Measurements from ENCODE around the gene NDUFS7.

The NDUFS7 gene

GRCh38 chr19:1356508-1356865 lies 27.2 kb upstream of the NDUFS7 start:
- WGBS, result 91% methylated on average over 3 of the region's 3 CpGs
- Histone ChIP-seq H3K4me1 (ENCODE audit: insufficient read depth, low read length) (peaks cover 53% of the 10 kb centered on the region), H3K4me3 (ENCODE audit: low read length) (peak overlapping the region; percentile 80), H3K9me3 (ENCODE audit: insufficient read depth, low read depth, low read length) (no peaks in the 10 kb centered on the region), H3K9ac (ENCODE audit: low read depth, low read length) (no peak overlapping the region), H3K36me3 (ENCODE audit: insufficient read depth, low read length) (peaks cover 44% of the 10 kb centered on the region), H3K27ac (ENCODE audit: low read depth, low read length) (no peak overlapping the region), H3K27me3 (ENCODE audit: insufficient read depth, low read length) (no peaks in the 10 kb centered on the region)

GRCh38 chr19:1357531-1358109 lies 26.1 kb upstream of the NDUFS7 start:
- no peaks in the 10 kb centered on the region for H3K27me3 ChIP-seq (ENCODE audit: insufficient read depth, low read length)
- peak overlapping the region; percentile 55; the same call in 1 of the 2 replicates for H3K27ac ChIP-seq (ENCODE audit: low read depth, low read length)
- 25% methylated on average over 24 of the region's 24 CpGs for WGBS
- H3K9ac ChIP-seq (ENCODE audit: low read depth, low read length), result no peak overlapping the region
- peaks cover 55% of the 10 kb centered on the region for H3K36me3 ChIP-seq (ENCODE audit: insufficient read depth, low read length)
- peaks cover 54% of the 10 kb centered on the region for H3K4me1 ChIP-seq (ENCODE audit: insufficient read depth, low read length)
- H3K4me3 ChIP-seq (ENCODE audit: low read length), result peak overlapping the region; percentile 26
- no peaks in the 10 kb centered on the region for H3K9me3 ChIP-seq (ENCODE audit: insufficient read depth, low read depth, low read length)

GRCh38 chr19:1360126-1360817 lies 23.4 kb upstream of the NDUFS7 start:
- WGBS, result 89% methylated on average over 30 of the region's 30 CpGs
- Histone ChIP-seq H3K27me3 (ENCODE audit: insufficient read depth, low read length) (no peaks in the 10 kb centered on the region), H3K9me3 (ENCODE audit: insufficient read depth, low read depth, low read length) (no peaks in the 10 kb centered on the region), H3K4me1 (ENCODE audit: insufficient read depth, low read length) (peaks cover 54% of the 10 kb centered on the region), H3K27ac (ENCODE audit: low read depth, low read length) (peak overlapping the region; percentile 43), H3K9ac (ENCODE audit: low read depth, low read length) (no peak overlapping the region), H3K36me3 (ENCODE audit: insufficient read depth, low read length) (peaks cover 80% of the 10 kb centered on the region), H3K4me3 (ENCODE audit: low read length) (no peak overlapping the region)

- Histone ChIP-seq H3K27me3 (ENCODE audit: insufficient read depth, low read length) (no peaks in the 10 kb centered on the region), H3K36me3 (ENCODE audit: insufficient read depth, low read length) (peaks cover 85% of the 10 kb centered on the region), H3K4me3 (ENCODE audit: low read length) (no peak overlapping the region), H3K9me3 (ENCODE audit: insufficient read depth, low read depth, low read length) (no peaks in the 10 kb centered on the region), H3K27ac (ENCODE audit: low read depth, low read length) (peak overlapping the region; percentile 43), H3K9ac (ENCODE audit: low read depth, low read length) (peak overlapping the region; percentile 20; the same call in 1 of the 2 replicates), H3K4me1 (ENCODE audit: insufficient read depth, low read length) (peaks cover 52% of the 10 kb centered on the region)
- WGBS, result 80% methylated on average over 31 of the region's 31 CpGs
Measured at GRCh38 chr19:1360818-1361461, 22.8 kb upstream of the NDUFS7 start.

GRCh38 chr19:1361601-1362386 lies 21.9 kb upstream of the NDUFS7 start:
- Histone ChIP-seq H3K4me3 (ENCODE audit: low read length) (no peak overlapping the region), H3K9ac (ENCODE audit: low read depth, low read length) (peak overlapping the region; percentile 20; the same call in 1 of the 2 replicates), H3K27ac (ENCODE audit: low read depth, low read length) (no peak overlapping the region), H3K36me3 (ENCODE audit: insufficient read depth, low read length) (peaks cover 88% of the 10 kb centered on the region), H3K27me3 (ENCODE audit: insufficient read depth, low read length) (no peaks in the 10 kb centered on the region), H3K9me3 (ENCODE audit: insufficient read depth, low read depth, low read length) (no peaks in the 10 kb centered on the region), H3K4me1 (ENCODE audit: insufficient read depth, low read length) (peaks cover 43% of the 10 kb centered on the region)
- 93% methylated on average over 29 of the region's 30 CpGs for WGBS

GRCh38 chr19:1362387-1363257 lies 21.1 kb upstream of the NDUFS7 start:
- 94% methylated on average over 42 of the region's 42 CpGs for WGBS
- H3K9me3 ChIP-seq (ENCODE audit: insufficient read depth, low read depth, low read length), result no peaks in the 10 kb centered on the region
- H3K4me3 ChIP-seq (ENCODE audit: low read length), result no peak overlapping the region
- H3K4me1 ChIP-seq (ENCODE audit: insufficient read depth, low read length), result peaks cover 35% of the 10 kb centered on the region
- no peak overlapping the region for H3K27ac ChIP-seq (ENCODE audit: low read depth, low read length)
- H3K36me3 ChIP-seq (ENCODE audit: insufficient read depth, low read length), result peaks cover 92% of the 10 kb centered on the region
- no peak overlapping the region for H3K9ac ChIP-seq (ENCODE audit: low read depth, low read length)
- no peaks in the 10 kb centered on the region for H3K27me3 ChIP-seq (ENCODE audit: insufficient read depth, low read length)

GRCh38 chr19:1363599-1363998 lies 20.1 kb upstream of the NDUFS7 start:
- Histone ChIP-seq H3K4me1 (ENCODE audit: insufficient read depth, low read length) (peaks cover 26% of the 10 kb centered on the region), H3K27me3 (ENCODE audit: insufficient read depth, low read length) (no peaks in the 10 kb centered on the region), H3K27ac (ENCODE audit: low read depth, low read length) (no peak overlapping the region), H3K9ac (ENCODE audit: low read depth, low read length) (no peak overlapping the region), H3K4me3 (ENCODE audit: low read length) (no peak overlapping the region), H3K36me3 (ENCODE audit: insufficient read depth, low read length) (peaks cover 95% of the 10 kb centered on the region), H3K9me3 (ENCODE audit: insufficient read depth, low read depth, low read length) (no peaks in the 10 kb centered on the region)
- WGBS, result 93% methylated on average over 10 of the region's 10 CpGs

GRCh38 chr19:1364070-1364704 lies 19.5 kb upstream of the NDUFS7 start:
- Histone ChIP-seq H3K36me3 (ENCODE audit: insufficient read depth, low read length) (peaks cover 92% of the 10 kb centered on the region), H3K27me3 (ENCODE audit: insufficient read depth, low read length) (no peaks in the 10 kb centered on the region), H3K4me1 (ENCODE audit: insufficient read depth, low read length) (peaks cover 21% of the 10 kb centered on the region), H3K27ac (ENCODE audit: low read depth, low read length) (no peak overlapping the region), H3K9me3 (ENCODE audit: insufficient read depth, low read depth, low read length) (no peaks in the 10 kb centered on the region), H3K9ac (ENCODE audit: low read depth, low read length) (no peak overlapping the region), H3K4me3 (ENCODE audit: low read length) (no peak overlapping the region)
- 95% methylated on average over 12 of the region's 15 CpGs for WGBS

GRCh38 chr19:1365319-1366269 lies 18.1 kb upstream of the NDUFS7 start:
- Histone ChIP-seq H3K4me3 (ENCODE audit: low read length) (no peak overlapping the region), H3K9ac (ENCODE audit: low read depth, low read length) (no peak overlapping the region), H3K4me1 (ENCODE audit: insufficient read depth, low read length) (peaks cover 8% of the 10 kb centered on the region; the same call in 1 of the 2 replicates), H3K9me3 (ENCODE audit: insufficient read depth, low read depth, low read length) (no peaks in the 10 kb centered on the region), H3K36me3 (ENCODE audit: insufficient read depth, low read length) (peaks cover 92% of the 10 kb centered on the region), H3K27me3 (ENCODE audit: insufficient read depth, low read length) (no peaks in the 10 kb centered on the region), H3K27ac (ENCODE audit: low read depth, low read length) (no peak overlapping the region)
- 94% methylated on average over 37 of the region's 37 CpGs for WGBS

Data from HUES64 (cell line).